GM10266 (cell line): ENCODE data around the gene PTPRF.

Experiments
- DNase-seq: peaks from one replicate; pipeline ENCODE4 v3.0.0; 2012; ENCODE audit errors: extremely low spot score
- CTCF ChIP-seq: IDR thresholded peaks from 2 replicates; pipeline ENCODE4 v1.5.1; 2012; ENCODE audit warnings: mild to moderate bottlenecking, low read depth; ENCODE audit not compliant: control insufficient read depth, insufficient read depth; ENCODE audit errors: missing control alignments

Gene PTPRF

GRCh38 chr1:43572084-43572483, 41.4 kb downstream of the PTPRF start:
- DNase-seq, result no peak
- no peak for TF ChIP-seq CTCF

- DNase-seq, result no peak
- TF ChIP-seq CTCF, result no peak
These were observed 41.9 kb downstream of the PTPRF start for GRCh38 chr1:43572538-43572937.

GRCh38 chr1:43573066-43573800, 42.5 kb downstream of the PTPRF start:
- no peak for TF ChIP-seq CTCF

GRCh38 chr1:43576521-43576920, 45.8 kb downstream of the PTPRF start:
- DNase-seq, result no peak
- no peak for TF ChIP-seq CTCF

More at GRCh38 chr1:43573066-43573800, 42.5 kb downstream of the PTPRF start:
- DNase-seq, result no peak

- no peak for DNase-seq
These were observed 47.2 kb downstream of the PTPRF start for GRCh38 chr1:43577655-43578542.

GRCh38 chr1:43580039-43580438, 49.4 kb downstream of the PTPRF start:
- no peak for DNase-seq
- no peak for TF ChIP-seq CTCF

More at GRCh38 chr1:43577655-43578542, 47.2 kb downstream of the PTPRF start:
- no peak for TF ChIP-seq CTCF
